ENCODE data around the gene ACOT12. TPM values are rescaled to one million over a fixed set of nuclear protein-coding genes. Genes with fewer than 3 reads are reported as not detected.

ACOT12 gene
- total RNA-seq, 2 donors from 2014 or later = not detected

- no peak for TF ChIP-seq POLR2A (IDR thresholded peaks at IDR 0.05)
- TF ChIP-seq CTCF (IDR thresholded peaks at IDR 0.05) = no peak
- Histone ChIP-seq H3K4me1 (peaks cover 9% of the 10 kb centered on the region), H3K27ac (no peak overlapping the region), H3K4me3 (no peak overlapping the region), H3K9me3 (no peaks in the 10 kb centered on the region), H3K27me3 (no peaks in the 10 kb centered on the region), H3K36me3 (replicated peaks in 1 of 2; ENCODE audit: insufficient read depth in 1 of 2, low read depth in 2 of 2) (no peaks in the 10 kb centered on the region)
- ATAC-seq (no peak), DNase-seq (no peak)
- WGBS, 2 donors = 51 to 58% methylated on average over 2 of the region's 2 CpGs
- intact Hi-C loops (cut with DNase I) = no loop called here
Measured at GRCh38 chr5:81359881-81360280, 34.1 kb downstream of the ACOT12 start.

GRCh38 chr5:81359108-81359507, 34.8 kb downstream of the ACOT12 start:
- Histone ChIP-seq H3K9me3 (no peaks in the 10 kb centered on the region), H3K4me3 (no peak overlapping the region), H3K4me1 (peaks cover 9% of the 10 kb centered on the region), H3K36me3 (replicated peaks in 1 of 2; ENCODE audit: insufficient read depth in 1 of 2, low read depth in 2 of 2) (no peaks in the 10 kb centered on the region), H3K27ac (no peak overlapping the region), H3K27me3 (no peaks in the 10 kb centered on the region)
- ATAC-seq (no peak), DNase-seq (no peak)
- intact Hi-C loops (cut with DNase I) = no loop called here
- TF ChIP-seq CTCF (IDR thresholded peaks at IDR 0.05) (no peak), POLR2A (IDR thresholded peaks at IDR 0.05) (no peak)
- 48 to 57% methylated on average over 5 of the region's 5 CpGs for whole genome bisulfite sequencing, 2 donors

GRCh38 chr5:81355291-81356251, 38.4 kb downstream of the ACOT12 start:
- WGBS, 2 donors = 70 to 73% methylated on average over 11 of the region's 11 CpGs
- no peaks in the 10 kb centered on the region for H3K36me3 ChIP-seq (replicated peaks in 1 of 2; ENCODE audit: insufficient read depth in 1 of 2, low read depth in 2 of 2)
- H3K27ac ChIP-seq = no peak overlapping the region
- H3K4me1 ChIP-seq = no peaks in the 10 kb centered on the region
- H3K4me3 ChIP-seq = no peak overlapping the region
- ATAC-seq (no peak), DNase-seq (no peak)
- no peaks in the 10 kb centered on the region for H3K9me3 ChIP-seq
- intact Hi-C loops (cut with DNase I) = no loop called here
- no peaks in the 10 kb centered on the region for H3K27me3 ChIP-seq
- TF ChIP-seq CTCF (IDR thresholded peaks at IDR 0.05) = no peak
- no peak for TF ChIP-seq POLR2A (IDR thresholded peaks at IDR 0.05)

- no peaks in the 10 kb centered on the region for H3K9me3 ChIP-seq
- intact Hi-C loops (cut with DNase I) = no loop called here
- no peaks in the 10 kb centered on the region for H3K27me3 ChIP-seq
- H3K4me1 ChIP-seq = no peaks in the 10 kb centered on the region
- no peak overlapping the region for H3K27ac ChIP-seq
- H3K36me3 ChIP-seq (replicated peaks in 1 of 2; ENCODE audit: insufficient read depth in 1 of 2, low read depth in 2 of 2) = no peaks in the 10 kb centered on the region
- ATAC-seq (no peak), DNase-seq (no peak)
- 46 to 56% methylated on average over 2 of the region's 2 CpGs for WGBS, 2 donors
- TF ChIP-seq POLR2A (IDR thresholded peaks at IDR 0.05) = no peak
- TF ChIP-seq CTCF (IDR thresholded peaks at IDR 0.05) = no peak
- no peak overlapping the region for H3K4me3 ChIP-seq
Measured at GRCh38 chr5:81354093-81354492, 39.8 kb downstream of the ACOT12 start.

- 20 to 30% methylated on average over 5 of the region's 5 CpGs for WGBS, 2 donors
- no peaks in the 10 kb centered on the region for H3K27me3 ChIP-seq
- no peak overlapping the region for H3K27ac ChIP-seq
- H3K9me3 ChIP-seq = no peaks in the 10 kb centered on the region
- intact Hi-C loops (cut with DNase I) = no loop called here
- no peak overlapping the region for H3K4me3 ChIP-seq
- no peak for ATAC-seq
- no peak for DNase-seq
- no peaks in the 10 kb centered on the region for H3K4me1 ChIP-seq
- H3K36me3 ChIP-seq (replicated peaks in 1 of 2; ENCODE audit: insufficient read depth in 1 of 2, low read depth in 2 of 2) = no peaks in the 10 kb centered on the region
- TF ChIP-seq CTCF (IDR thresholded peaks at IDR 0.05) = no peak
- no peak for TF ChIP-seq POLR2A (IDR thresholded peaks at IDR 0.05)
Measured at GRCh38 chr5:81353189-81353588, 40.7 kb downstream of the ACOT12 start.

All from body of pancreas (tissue), 4 donors.